Loucy (cell line): ENCODE results near the gene MYH15.

ENCODE experiments used
- H2AFZ ChIP-seq: fragments of 200-600 bp; sonication (generic); 2 replicates; pipeline ENCODE4 v1.6.0; 2016; ENCODE audit warnings: antibody characterized with exemption, mild to moderate bottlenecking, low read length, moderate library complexity
- H3F3A ChIP-seq: fragments of 200-600 bp; 2 replicates; pipeline ENCODE4 v1.6.0; 2016; ENCODE audit warnings: antibody characterized with exemption, low read depth, mild to moderate bottlenecking
- H3K27me3 ChIP-seq: fragments of 200-600 bp; sonication (generic); 2 replicates; pipeline ENCODE4 v1.6.1; 2014; ENCODE audit warnings: low read length, mild to moderate bottlenecking; ENCODE audit not compliant: insufficient read depth, poor library complexity, severe bottlenecking
- H3K36me3 ChIP-seq: fragments of 200-600 bp; sonication (generic); 2 replicates; pipeline ENCODE4 v1.6.1; 2016; ENCODE audit warnings: low read length; ENCODE audit not compliant: insufficient read depth
- H3K4me1 ChIP-seq: fragments of 200-600 bp; sonication (generic); 2 replicates; pipeline ENCODE4 v1.5.1; 2014; ENCODE audit warnings: low read length, mild to moderate bottlenecking; ENCODE audit not compliant: insufficient read depth, poor library complexity, severe bottlenecking
- H3K4me2 ChIP-seq: fragments of 200-600 bp; sonication (generic); 2 replicates; pipeline ENCODE4 v1.6.0; 2014; ENCODE audit warnings: antibody characterized with exemption, low read length, low read depth, mild to moderate bottlenecking; ENCODE audit not compliant: poor library complexity, severe bottlenecking
- H3K4me3 ChIP-seq: fragments of 200-600 bp; sonication (generic); 2 replicates; pipeline ENCODE4 v1.5.1; 2014; ENCODE audit warnings: low read length, mild to moderate bottlenecking, mixed read lengths; ENCODE audit not compliant: poor library complexity, severe bottlenecking
- H3K79me2 ChIP-seq: fragments of 200-600 bp; sonication (generic); 2 replicates; pipeline ENCODE4 v1.6.1; 2014; ENCODE audit warnings: low read length; ENCODE audit not compliant: insufficient read depth
- H3K9ac ChIP-seq: fragments of 200-600 bp; sonication (generic); 2 replicates; pipeline ENCODE4 v1.6.0; 2014; ENCODE audit warnings: mild to moderate bottlenecking, low read depth, low read length, moderate library complexity; ENCODE audit not compliant: poor library complexity, severe bottlenecking
- H3K9me2 ChIP-seq: fragments of 200-600 bp; sonication (generic); replicated peaks from 2 replicates; pipeline ENCODE4 v1.6.1; 2016; ENCODE audit warnings: low read depth, low read length, mixed read lengths
- H3K9me3 ChIP-seq: fragments of 200-600 bp; sonication (generic); 2 replicates; pipeline ENCODE4 v1.6.1; 2014; ENCODE audit warnings: mild to moderate bottlenecking, antibody characterized with exemption, low read length, low read depth; ENCODE audit not compliant: insufficient read depth
- H4K20me1 ChIP-seq: fragments of 200-600 bp; sonication (generic); 2 replicates; pipeline ENCODE4 v1.6.0; 2014; ENCODE audit warnings: antibody characterized with exemption, low read length, mild to moderate bottlenecking; ENCODE audit not compliant: insufficient read depth, poor library complexity, severe bottlenecking
- EZH2phosphoT487 ChIP-seq: fragments of 200-600 bp; IDR thresholded peaks from 2 replicates; pipeline ENCODE4 v1.6.1; 2018; ENCODE audit warnings: antibody characterized with exemption, mild to moderate bottlenecking, moderate library complexity, borderline replicate concordance
- TF ChIP-seq, protein P1 (sequence below): fragments of 200-600 bp; sonication (generic); conservative IDR thresholded peaks from 2 replicates; pipeline ENCODE4 v1.5.1; 2014; ENCODE audit warnings: mild to moderate bottlenecking, antibody characterized with exemption, low read length

The MYH15 gene

DNA sequence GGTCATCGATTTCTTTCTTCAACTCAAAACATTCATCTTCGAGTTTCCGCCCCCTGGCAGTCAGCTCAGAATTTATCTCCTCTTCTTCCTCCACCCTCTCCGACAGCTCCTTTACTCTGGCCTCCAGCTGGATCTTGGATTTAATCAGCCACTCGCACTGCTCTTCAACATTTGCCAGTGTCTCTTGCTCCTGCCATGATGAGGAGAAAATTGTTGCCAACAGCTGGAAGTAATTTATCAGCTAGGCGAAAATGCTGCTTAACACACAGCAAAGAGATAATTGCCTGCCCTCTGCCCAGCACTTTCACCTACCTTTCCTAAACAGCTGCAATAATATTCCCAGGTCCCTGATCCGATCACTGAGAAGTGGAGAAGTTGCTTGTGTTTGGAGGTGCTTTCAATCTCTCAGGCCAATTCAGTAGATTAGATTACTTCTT lies 69.3 kb downstream of the MYH15 start:
- Histone ChIP-seq H3K79me2 (no peaks in the 10 kb centered on the region), H3K4me2 (no peak overlapping the region), H3K9ac (no peak overlapping the region), H3F3A (no peaks in the 10 kb centered on the region), H3K36me3 (no peaks in the 10 kb centered on the region), H3K9me2 (no peaks in the 10 kb centered on the region), H3K9me3 (peaks cover 3% of the 10 kb centered on the region; the same call in 1 of the 2 replicates), H4K20me1 (no peaks in the 10 kb centered on the region), H3K27me3 (no peaks in the 10 kb centered on the region), H3K4me1 (no peaks in the 10 kb centered on the region), H3K4me3 (no peak overlapping the region), H2AFZ (no peak overlapping the region)
- TF ChIP-seq EZH2phosphoT487 = no peak
- TF ChIP-seq, protein P1, sequence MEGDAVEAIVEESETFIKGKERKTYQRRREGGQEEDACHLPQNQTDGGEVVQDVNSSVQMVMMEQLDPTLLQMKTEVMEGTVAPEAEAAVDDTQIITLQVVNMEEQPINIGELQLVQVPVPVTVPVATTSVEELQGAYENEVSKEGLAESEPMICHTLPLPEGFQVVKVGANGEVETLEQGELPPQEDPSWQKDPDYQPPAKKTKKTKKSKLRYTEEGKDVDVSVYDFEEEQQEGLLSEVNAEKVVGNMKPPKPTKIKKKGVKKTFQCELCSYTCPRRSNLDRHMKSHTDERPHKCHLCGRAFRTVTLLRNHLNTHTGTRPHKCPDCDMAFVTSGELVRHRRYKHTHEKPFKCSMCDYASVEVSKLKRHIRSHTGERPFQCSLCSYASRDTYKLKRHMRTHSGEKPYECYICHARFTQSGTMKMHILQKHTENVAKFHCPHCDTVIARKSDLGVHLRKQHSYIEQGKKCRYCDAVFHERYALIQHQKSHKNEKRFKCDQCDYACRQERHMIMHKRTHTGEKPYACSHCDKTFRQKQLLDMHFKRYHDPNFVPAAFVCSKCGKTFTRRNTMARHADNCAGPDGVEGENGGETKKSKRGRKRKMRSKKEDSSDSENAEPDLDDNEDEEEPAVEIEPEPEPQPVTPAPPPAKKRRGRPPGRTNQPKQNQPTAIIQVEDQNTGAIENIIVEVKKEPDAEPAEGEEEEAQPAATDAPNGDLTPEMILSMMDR = no peak

- no peaks in the 10 kb centered on the region for H3K79me2 ChIP-seq
- no peaks in the 10 kb centered on the region for H3K9me2 ChIP-seq
- H3K4me3 ChIP-seq = no peak overlapping the region
- H3F3A ChIP-seq = no peaks in the 10 kb centered on the region
- TF ChIP-seq EZH2phosphoT487 = no peak
- TF ChIP-seq, protein P1 = no peak
- no peaks in the 10 kb centered on the region for H3K4me1 ChIP-seq
- H3K9me3 ChIP-seq = no peaks in the 10 kb centered on the region; the same call in 1 of the 2 replicates
- no peaks in the 10 kb centered on the region for H3K36me3 ChIP-seq
- no peaks in the 10 kb centered on the region for H4K20me1 ChIP-seq
- no peak overlapping the region for H3K9ac ChIP-seq
- no peak overlapping the region for H2AFZ ChIP-seq
- H3K4me2 ChIP-seq = no peak overlapping the region
- H3K27me3 ChIP-seq = no peaks in the 10 kb centered on the region
Measured at GRCh38 chr3:108438542-108438941, 71.9 kb downstream of the MYH15 start.

DNA sequence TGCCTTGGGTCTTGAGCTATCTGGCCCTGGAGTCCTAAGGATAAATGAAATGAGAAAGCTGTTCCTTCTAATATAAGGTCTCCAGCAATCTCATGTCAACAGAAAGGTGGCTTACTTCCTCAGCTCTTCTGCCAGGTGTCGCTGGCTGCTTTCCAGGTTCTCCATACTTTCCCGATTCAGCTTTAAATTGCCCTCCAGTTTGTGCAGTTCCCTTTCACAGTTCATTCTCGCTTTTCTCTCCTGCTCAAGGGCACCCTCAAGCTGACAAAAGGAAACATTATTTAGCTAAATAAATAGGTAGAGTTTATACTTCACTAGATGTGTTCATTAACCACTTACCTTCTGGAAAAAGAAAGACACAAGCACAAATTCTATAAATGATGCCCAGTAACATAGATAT lies 73.0 kb downstream of the MYH15 start:
- no peaks in the 10 kb centered on the region for H3K36me3 ChIP-seq
- no peak overlapping the region for H3K9ac ChIP-seq
- H3K9me2 ChIP-seq = no peaks in the 10 kb centered on the region
- H3K79me2 ChIP-seq = no peaks in the 10 kb centered on the region
- H3K27me3 ChIP-seq = no peaks in the 10 kb centered on the region
- no peak overlapping the region for H3K4me3 ChIP-seq
- TF ChIP-seq EZH2phosphoT487 = no peak
- TF ChIP-seq, protein P1 = no peak
- H3K4me2 ChIP-seq = no peak overlapping the region
- H3F3A ChIP-seq = no peaks in the 10 kb centered on the region
- peaks cover 3% of the 10 kb centered on the region; the same call in 1 of the 2 replicates for H3K9me3 ChIP-seq
- H3K4me1 ChIP-seq = no peaks in the 10 kb centered on the region
- no peak overlapping the region for H2AFZ ChIP-seq
- no peaks in the 10 kb centered on the region for H4K20me1 ChIP-seq
